HEK293 (cell line): ENCODE measurements around the gene UCP2.

Experiments used
- CTCF ChIA-PET: fragments of 350-600 bp; formaldehyde crosslinking; extraction: SDS; loops from one replicate; lab custom pipeline; 2021; ENCODE audit warnings: antibody characterized with exemption; lab: Yijun Ruan, JAX
- POLR2A ChIA-PET: fragments of 300-600 bp; formaldehyde crosslinking; extraction: SDS; loops from one replicate; lab custom pipeline; 2020; ENCODE audit warnings: antibody characterized with exemption, inconsistent platforms; lab: Yijun Ruan, JAX
- H3K27ac ChIP-seq: fragments of 200-500 bp; sonication (Bioruptor generic); 2 replicates; pipeline ENCODE4 v1.5.1; 2014; ENCODE audit warnings: low read depth, low read length, control low read depth, inconsistent platforms; ENCODE audit errors: extremely low read depth
- H3K36me3 ChIP-seq, 2 experiments: fragments of 200-500 bp in 1 of 2; sonication (Bioruptor generic) in 1 of 2; 1 replicate in 1 of 2; 2 replicates in 1 of 2; pipeline ENCODE4 v1.5.1; 2014 to 2017; ENCODE audit warnings: inconsistent platforms in 2 of 2, low read length in 2 of 2; ENCODE audit not compliant: control insufficient read depth in 2 of 2, insufficient read depth in 1 of 2
- H3K4me1 ChIP-seq: fragments of 200-500 bp; sonication (Bioruptor generic); 2 replicates; pipeline ENCODE4 v1.5.1; 2014; ENCODE audit warnings: mild to moderate bottlenecking, low read length, inconsistent platforms; ENCODE audit not compliant: control insufficient read depth, insufficient read depth
- H3K4me3 ChIP-seq: 2 replicates; pipeline ENCODE4 v1.5.1; 2011; ENCODE audit warnings: low read depth, mild to moderate bottlenecking, control low read depth, low read length, moderate library complexity
- H3K9me3 ChIP-seq: fragments of 200-500 bp; sonication (Bioruptor generic); 2 replicates; pipeline ENCODE4 v1.5.1; 2014; ENCODE audit warnings: low read depth, low read length, inconsistent platforms; ENCODE audit not compliant: control insufficient read depth, insufficient read depth
- BCL11A ChIP-seq: fragments of 450-650 bp; formaldehyde crosslinking; IDR thresholded peaks from 2 replicates; pipeline ENCODE4 v1.5.1; 2016; ENCODE audit warnings: low read depth, missing biosample characterization, missing genetic modification characterization
- GLI2 ChIP-seq: fragments of 450-650 bp; formaldehyde crosslinking; IDR thresholded peaks from 2 replicates; pipeline ENCODE4; 2017; ENCODE audit warnings: missing biosample characterization, missing genetic modification characterization, low read depth, borderline replicate concordance
- GLIS2 ChIP-seq: fragments of 450-650 bp; formaldehyde crosslinking; IDR thresholded peaks from 2 replicates; pipeline ENCODE4 v1.5.1; 2016; ENCODE audit warnings: missing biosample characterization, missing genetic modification characterization
- KLF9 ChIP-seq: fragments of 450-650 bp; formaldehyde crosslinking; IDR thresholded peaks from 2 replicates; pipeline ENCODE4 v1.5.1; 2016; ENCODE audit warnings: missing biosample characterization, missing genetic modification characterization, low read depth
- MEIS1 ChIP-seq: sonication (generic); formaldehyde crosslinking; IDR thresholded peaks from 2 replicates; pipeline ENCODE4 v1.8.1; 2022; ENCODE audit warnings: missing genetic modification reagents, mild to moderate bottlenecking, borderline replicate concordance
- SALL2 ChIP-seq: fragments of 450-650 bp; formaldehyde crosslinking; IDR thresholded peaks from 2 replicates; pipeline ENCODE4 v1.5.0; 2017; ENCODE audit warnings: missing biosample characterization, mild to moderate bottlenecking, missing genetic modification characterization, borderline replicate concordance
- ZBTB44 ChIP-seq: fragments of 450-650 bp; IDR thresholded peaks from 2 replicates; pipeline ENCODE4 v1.5.1; 2018; ENCODE audit warnings: missing biosample characterization, mild to moderate bottlenecking, missing genetic modification characterization
- ZBTB48 ChIP-seq: fragments of 450-650 bp; formaldehyde crosslinking; IDR thresholded peaks from 2 replicates; pipeline ENCODE4 v1.5.1; 2016; ENCODE audit warnings: missing biosample characterization, missing genetic modification characterization
- ZBTB8A ChIP-seq: fragments of 450-650 bp; formaldehyde crosslinking; IDR thresholded peaks from 2 replicates; pipeline ENCODE4 v1.5.1; 2016; ENCODE audit warnings: missing biosample characterization, missing genetic modification characterization
- ZEB2 ChIP-seq: fragments of 450-650 bp; formaldehyde crosslinking; IDR thresholded peaks from 2 replicates; pipeline ENCODE4 v1.5.1; 2016; ENCODE audit warnings: missing biosample characterization, missing genetic modification characterization
- ZFP3 ChIP-seq: fragments of 450-650 bp; formaldehyde crosslinking; IDR thresholded peaks from 2 replicates; pipeline ENCODE4 v1.5.1; 2016; ENCODE audit warnings: low read depth, missing biosample characterization, missing genetic modification characterization
- ZIC2 ChIP-seq: fragments of 450-650 bp; formaldehyde crosslinking; IDR thresholded peaks from 2 replicates; pipeline ENCODE4 v1.5.1; 2016; ENCODE audit warnings: missing biosample characterization, missing genetic modification characterization
- ZNF10 ChIP-seq: fragments of 450-650 bp; formaldehyde crosslinking; IDR thresholded peaks from 2 replicates; pipeline ENCODE4 v1.5.1; 2017; ENCODE audit warnings: missing biosample characterization, missing genetic modification characterization
- ZNF146 ChIP-seq: fragments of 450-650 bp; formaldehyde crosslinking; IDR thresholded peaks from 2 replicates; pipeline ENCODE4 v1.5.1; 2016; ENCODE audit warnings: missing biosample characterization, missing genetic modification characterization
- ZNF157 ChIP-seq: fragments of 450-650 bp; formaldehyde crosslinking; IDR thresholded peaks from 2 replicates; pipeline ENCODE4 v1.5.1; 2016; ENCODE audit warnings: missing biosample characterization, missing genetic modification characterization
- ZNF324 ChIP-seq: fragments of 450-650 bp; formaldehyde crosslinking; IDR thresholded peaks from 2 replicates; pipeline ENCODE4 v1.5.1; 2016; ENCODE audit warnings: missing biosample characterization, missing genetic modification characterization
- ZNF404 ChIP-seq: fragments of 450-650 bp; formaldehyde crosslinking; IDR thresholded peaks from 2 replicates; pipeline ENCODE4 v1.5.1; 2017; ENCODE audit warnings: missing biosample characterization, missing genetic modification characterization
- ZNF488 ChIP-seq: fragments of 450-650 bp; formaldehyde crosslinking; IDR thresholded peaks from 2 replicates; pipeline ENCODE4 v1.5.1; 2016; ENCODE audit warnings: missing biosample characterization, missing genetic modification characterization
- ZNF521 ChIP-seq: fragments of 450-650 bp; formaldehyde crosslinking; IDR thresholded peaks from 2 replicates; pipeline ENCODE4 v1.5.1; 2017; ENCODE audit warnings: missing biosample characterization, mild to moderate bottlenecking, missing genetic modification characterization
- ZNF560 ChIP-seq: fragments of 450-650 bp; formaldehyde crosslinking; IDR thresholded peaks from 2 replicates; pipeline ENCODE4 v1.5.1; 2017; ENCODE audit warnings: missing biosample characterization, missing genetic modification characterization, borderline replicate concordance
- ZNF571 ChIP-seq: fragments of 450-650 bp; formaldehyde crosslinking; IDR thresholded peaks from 2 replicates; pipeline ENCODE4 v1.5.0; 2017; ENCODE audit warnings: missing biosample characterization, missing genetic modification characterization
- ZNF621 ChIP-seq: fragments of 450-650 bp; formaldehyde crosslinking; IDR thresholded peaks from 2 replicates; pipeline ENCODE4 v1.5.1; 2017; ENCODE audit warnings: missing biosample characterization, missing genetic modification characterization
- ZNF776 ChIP-seq: fragments of 450-650 bp; formaldehyde crosslinking; IDR thresholded peaks from 2 replicates; pipeline ENCODE4 v1.5.0; 2017; ENCODE audit warnings: missing biosample characterization, missing genetic modification characterization, borderline replicate concordance
- ZSCAN23 ChIP-seq: fragments of 450-650 bp; formaldehyde crosslinking; IDR thresholded peaks from 2 replicates; pipeline ENCODE4 v1.5.1; 2016; ENCODE audit warnings: missing biosample characterization, missing genetic modification characterization
- TF ChIP-seq, protein P1 (sequence below): sonication (generic); formaldehyde crosslinking; IDR thresholded peaks from 2 replicates; pipeline ENCODE4 v1.8.1; 2022; ENCODE audit warnings: mild to moderate bottlenecking, moderate library complexity, missing genetic modification reagents

The UCP2 gene

GRCh38 chr11:73995247-73995646 is 12.6 kb upstream of the UCP2 start (continued):
- TF ChIP-seq GLIS2 = no peak
- no peak for TF ChIP-seq ZNF776 (tag by site-specific recombination)

GRCh38 chr11:73991471-73992006 is 8.9 kb upstream of the UCP2 start:
- Histone ChIP-seq H3K27ac (no peak overlapping the region), H3K36me3 (no peaks in the 10 kb centered on the region), H3K9me3 (no peaks in the 10 kb centered on the region), H3K4me3 (no peak overlapping the region), H3K4me1 (no peaks in the 10 kb centered on the region)
- ChIA-PET POLR2A (no interaction called here), CTCF (interaction anchor here (0.9 kb wide), 1 partner anchor 11 kb away, joined by 3 read pairs; no protein-coding TSS in a partner anchor)
- TF ChIP-seq ZNF560 (tag by site-specific recombination) (no peak), ZIC2 (peak; percentile 41; the same call in 1 of the 2 replicates)

DNA sequence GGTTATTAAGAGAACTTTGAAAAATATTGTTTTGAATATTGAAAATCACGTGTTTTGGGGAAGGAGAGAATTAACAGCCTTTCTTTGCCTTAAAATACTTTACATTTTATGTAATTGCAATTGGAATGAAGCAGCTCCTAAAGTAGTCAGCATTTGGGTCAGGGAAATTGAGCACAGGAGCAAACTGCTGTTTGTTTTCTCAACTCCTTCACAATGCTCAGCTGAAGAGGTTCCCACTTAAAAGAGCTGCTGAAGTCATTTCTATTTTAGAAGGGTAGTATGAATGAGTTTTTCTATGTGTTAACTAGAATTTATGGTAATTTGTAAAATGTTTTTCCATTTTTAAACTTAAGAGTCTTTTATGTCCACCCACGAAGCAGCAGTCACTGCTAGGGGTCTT is 8.1 kb upstream of the UCP2 start:
- CTCF ChIA-PET = interaction anchor here (0.9 kb wide), 1 partner anchor 12 kb away, joined by 3 read pairs; no protein-coding TSS in a partner anchor
- Histone ChIP-seq H3K27ac (no peak overlapping the region), H3K9me3 (no peaks in the 10 kb centered on the region), H3K4me1 (no peaks in the 10 kb centered on the region), H3K36me3 (no peaks in the 10 kb centered on the region), H3K4me3 (no peak overlapping the region)
- TF ChIP-seq ZNF621 (tag by site-specific recombination) = no peak
- TF ChIP-seq, all 188 proteins: peak for 0
- POLR2A ChIA-PET = no interaction called here

GRCh38 chr11:73989156-73989555 is 6.5 kb upstream of the UCP2 start:
- no peaks in the 10 kb centered on the region for H3K9me3 ChIP-seq
- ChIA-PET CTCF (interaction anchor here (0.7 kb wide), 1 partner anchor 11 kb away, joined by 3 read pairs; no protein-coding TSS in a partner anchor), POLR2A (no interaction called here)
- H3K4me3 ChIP-seq = no peak overlapping the region
- TF ChIP-seq ZEB2 (no peak), ZNF571 (tag by site-specific recombination) (no peak), ZNF157 (tag by site-specific recombination) (no peak), ZNF146 (tag by site-specific recombination) (no peak), SALL2 (tag by site-specific recombination) (no peak), KLF9 (tag by site-specific recombination) (no peak), ZNF324 (tag by site-specific recombination) (no peak), ZBTB48 (tag by site-specific recombination) (no peak), ZNF404 (no peak), MEIS1 (CRISPR knock-in tag) (no peak), ZFP3 (tag by site-specific recombination) (no peak)
- TF ChIP-seq, protein P1, sequence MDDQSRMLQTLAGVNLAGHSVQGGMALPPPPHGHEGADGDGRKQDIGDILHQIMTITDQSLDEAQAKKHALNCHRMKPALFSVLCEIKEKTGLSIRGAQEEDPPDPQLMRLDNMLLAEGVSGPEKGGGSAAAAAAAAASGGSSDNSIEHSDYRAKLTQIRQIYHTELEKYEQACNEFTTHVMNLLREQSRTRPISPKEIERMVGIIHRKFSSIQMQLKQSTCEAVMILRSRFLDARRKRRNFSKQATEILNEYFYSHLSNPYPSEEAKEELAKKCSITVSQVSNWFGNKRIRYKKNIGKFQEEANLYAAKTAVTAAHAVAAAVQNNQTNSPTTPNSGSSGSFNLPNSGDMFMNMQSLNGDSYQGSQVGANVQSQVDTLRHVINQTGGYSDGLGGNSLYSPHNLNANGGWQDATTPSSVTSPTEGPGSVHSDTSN = no peak
- no peak overlapping the region for H3K27ac ChIP-seq
- no peaks in the 10 kb centered on the region for H3K4me1 ChIP-seq
- no peaks in the 10 kb centered on the region for H3K36me3 ChIP-seq

DNA sequence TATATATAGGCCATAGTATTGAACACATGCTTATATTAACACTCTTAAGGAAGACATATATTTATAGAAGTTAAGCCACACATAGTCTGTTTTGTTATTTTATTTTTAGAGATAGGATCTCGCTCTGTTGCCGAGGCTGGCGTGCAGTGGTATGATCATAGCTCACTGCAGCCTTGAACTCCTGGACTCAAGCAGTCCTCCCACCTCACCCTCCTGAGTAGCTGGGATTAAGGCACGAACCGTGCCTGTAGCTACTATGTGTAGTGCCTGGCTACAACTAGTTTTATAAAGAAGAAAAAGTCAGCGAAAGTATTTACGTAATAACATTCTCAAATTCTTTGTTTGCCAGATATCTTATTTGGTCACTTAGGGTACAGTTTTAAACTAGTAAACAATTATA is 5.6 kb upstream of the UCP2 start:
- no peaks in the 10 kb centered on the region for H3K9me3 ChIP-seq
- no peaks in the 10 kb centered on the region for H3K36me3 ChIP-seq
- no peak overlapping the region for H3K27ac ChIP-seq
- ChIA-PET CTCF (interaction anchor here (0.6 kb wide), 1 partner anchor 26 kb away, joined by 3 read pairs; no protein-coding TSS in a partner anchor), POLR2A (no interaction called here)
- H3K4me1 ChIP-seq = no peaks in the 10 kb centered on the region
- H3K4me3 ChIP-seq = no peak overlapping the region
- TF ChIP-seq ZNF10 = no peak
- TF ChIP-seq ZNF521 = no peak
- no peak for TF ChIP-seq GLI2 (tag by site-specific recombination)
- no peak for TF ChIP-seq ZSCAN23 (tag by site-specific recombination)
- no peak for TF ChIP-seq ZNF488 (tag by site-specific recombination)
- TF ChIP-seq BCL11A (tag by site-specific recombination) = no peak
- TF ChIP-seq ZBTB8A (tag by site-specific recombination) = no peak
- TF ChIP-seq ZBTB44 = no peak
